HG03558 (cell line): ENCODE data around the gene MPC2.
"Not testable (repeated sequence)": the region's sequence is repeated elsewhere in the genome, so short reads cannot be mapped to it uniquely, and the experiment has no call there.

ENCODE experiments used
- ATAC-seq: cut with Tn5 transposase; IDR thresholded peaks from one replicate; pipeline ENCODE4 v1.9.1; 2021; ENCODE audit warnings: moderate number of reproducible peaks; ENCODE audit not compliant: unreplicated experiment; ENCODE audit errors: extremely low read depth

MPC2 gene

GRCh38 chr1:167866739-167867414, 70.0 kb downstream of the MPC2 start:
- not testable (repeated sequence) for ATAC-seq
